ENCODE data around the gene ATP2B1.

Gene ATP2B1

GRCh38 chr12:89740943-89741342 is 32.3 kb upstream of the ATP2B1 start:
- no peaks in the 10 kb centered on the region for H3K79me2 ChIP-seq (ENCODE audit: control insufficient read depth, low read length)
- no peaks in the 10 kb centered on the region for H4K20me1 ChIP-seq (ENCODE audit: control insufficient read depth, insufficient read depth, low read depth, low read length)
- H3K27me3 ChIP-seq (ENCODE audit: control insufficient read depth, low read length) = no peaks in the 10 kb centered on the region
- H3K4me3 ChIP-seq (ENCODE audit: low read length) = no peak overlapping the region
- H3K27ac ChIP-seq (ENCODE audit: low read depth, low read length) = no peak overlapping the region
- TF ChIP-seq CTCF (IDR thresholded peaks at IDR 0.05; ENCODE audit: low read depth, low read length, poor library complexity, severe bottlenecking) (no peak), EZH2phosphoT487 (IDR thresholded peaks at IDR 0.05; ENCODE audit: borderline replicate concordance, low read length) (no peak)
- H3K9me3 ChIP-seq (ENCODE audit: control insufficient read depth, insufficient read depth, low read length) = peaks cover 10% of the 10 kb centered on the region
- no peak overlapping the region for H3K4me2 ChIP-seq (ENCODE audit: low read length)
- no peaks in the 10 kb centered on the region for H3F3A ChIP-seq (ENCODE audit: control insufficient read depth, insufficient read depth)
- H3K36me3 ChIP-seq (ENCODE audit: control insufficient read depth, low read length) = no peaks in the 10 kb centered on the region
- H3K9me2 ChIP-seq (replicated peaks; ENCODE audit: control insufficient read depth, low read length) = no peaks in the 10 kb centered on the region
- H3K4me1 ChIP-seq (ENCODE audit: control insufficient read depth, low read length) = peaks cover 14% of the 10 kb centered on the region

- H3K4me2 ChIP-seq (ENCODE audit: low read length) = no peak overlapping the region
- H3K27ac ChIP-seq (ENCODE audit: low read depth, low read length) = no peak overlapping the region
- no peaks in the 10 kb centered on the region for H3K9me2 ChIP-seq (replicated peaks; ENCODE audit: control insufficient read depth, low read length)
- TF ChIP-seq EZH2phosphoT487 (IDR thresholded peaks at IDR 0.05; ENCODE audit: borderline replicate concordance, low read length) (no peak), CTCF (IDR thresholded peaks at IDR 0.05; ENCODE audit: low read depth, low read length, poor library complexity, severe bottlenecking) (no peak)
- no peaks in the 10 kb centered on the region for H3K36me3 ChIP-seq (ENCODE audit: control insufficient read depth, low read length)
- H3K27me3 ChIP-seq (ENCODE audit: control insufficient read depth, low read length) = no peaks in the 10 kb centered on the region
- H3F3A ChIP-seq (ENCODE audit: control insufficient read depth, insufficient read depth) = no peaks in the 10 kb centered on the region
- H4K20me1 ChIP-seq (ENCODE audit: control insufficient read depth, insufficient read depth, low read depth, low read length) = no peaks in the 10 kb centered on the region
- peaks cover 15% of the 10 kb centered on the region for H3K4me1 ChIP-seq (ENCODE audit: control insufficient read depth, low read length)
- H3K4me3 ChIP-seq (ENCODE audit: low read length) = no peak overlapping the region
- H3K79me2 ChIP-seq (ENCODE audit: control insufficient read depth, low read length) = no peaks in the 10 kb centered on the region
- H3K9me3 ChIP-seq (ENCODE audit: control insufficient read depth, insufficient read depth, low read length) = peaks cover 10% of the 10 kb centered on the region
Observed at GRCh38 chr12:89736995-89737394, 28.4 kb upstream of the ATP2B1 start.

GRCh38 chr12:89733579-89734201 is 25.1 kb upstream of the ATP2B1 start:
- H3K27ac ChIP-seq (ENCODE audit: low read depth, low read length) = no peak overlapping the region
- H3K79me2 ChIP-seq (ENCODE audit: control insufficient read depth, low read length) = no peaks in the 10 kb centered on the region

More at GRCh38 chr12:89733579-89734201, 25.1 kb upstream of the ATP2B1 start:
- no peaks in the 10 kb centered on the region for H3K36me3 ChIP-seq (ENCODE audit: control insufficient read depth, low read length)
- H3K9me2 ChIP-seq (replicated peaks; ENCODE audit: control insufficient read depth, low read length) = no peaks in the 10 kb centered on the region
- H3K4me2 ChIP-seq (ENCODE audit: low read length) = peak overlapping the region; percentile 25
- no peaks in the 10 kb centered on the region; the same call in 1 of the 2 replicates for H3K9me3 ChIP-seq (ENCODE audit: control insufficient read depth, insufficient read depth, low read length)
- peak overlapping the region; percentile 7; the same call in 1 of the 2 replicates for H3K4me3 ChIP-seq (ENCODE audit: low read length)
- no peaks in the 10 kb centered on the region for H4K20me1 ChIP-seq (ENCODE audit: control insufficient read depth, insufficient read depth, low read depth, low read length)
- H3K4me1 ChIP-seq (ENCODE audit: control insufficient read depth, low read length) = peaks cover 15% of the 10 kb centered on the region
- no peaks in the 10 kb centered on the region for H3K27me3 ChIP-seq (ENCODE audit: control insufficient read depth, low read length)
- H3F3A ChIP-seq (ENCODE audit: control insufficient read depth, insufficient read depth) = no peaks in the 10 kb centered on the region
- TF ChIP-seq EZH2phosphoT487 (IDR thresholded peaks at IDR 0.05; ENCODE audit: borderline replicate concordance, low read length) (no peak), CTCF (IDR thresholded peaks at IDR 0.05; ENCODE audit: low read depth, low read length, poor library complexity, severe bottlenecking) (no peak)
